Aorta (tissue), 5 donors: Measurements from ENCODE around the gene PLIN5. TPM values are rescaled to one million over a fixed set of nuclear protein-coding genes. Genes with fewer than 3 reads are reported as not detected.

Experiments used
- ATAC-seq: fragments of 200-7000 bp; cut with Tn5 transposase; one replicate; pipeline ENCODE4 v1.9.1; 2022; ENCODE audit warnings: moderate library complexity; ENCODE audit not compliant: low FRiP score
- DNase-seq, 2 donors: peaks; one replicate each; pipeline ENCODE4 v3.0.0-alpha.2; 2020
- H3K27ac ChIP-seq, 2 donors: one replicate each; pipeline ENCODE4 v1.5.1; 2013; ENCODE audit warnings: low read length in 2 of 2, mild to moderate bottlenecking in 2 of 2, moderate library complexity in 2 of 2, control low read depth in 1 of 2, inconsistent platforms in 1 of 2, low read depth in 1 of 2
- H3K27me3 ChIP-seq, 2 donors: one replicate each; pipeline ENCODE4 v1.6.1; 2013; ENCODE audit warnings: control low read depth in 1 of 2, low read length in 1 of 2, mild to moderate bottlenecking in 1 of 2, moderate library complexity in 1 of 2; ENCODE audit not compliant: insufficient read depth in 2 of 2, control insufficient read depth in 1 of 2
- H3K36me3 ChIP-seq, 2 donors: one replicate each; pipeline ENCODE4 v1.6.1; 2013; ENCODE audit warnings: control low read depth in 1 of 2, low read length in 1 of 2, mild to moderate bottlenecking in 1 of 2; ENCODE audit not compliant: insufficient read depth in 2 of 2, control insufficient read depth in 1 of 2
- H3K4me1 ChIP-seq, 2 donors: one replicate each; pipeline ENCODE4 v1.6.1; 2013; ENCODE audit warnings: low read length in 2 of 2, control low read depth in 1 of 2, mild to moderate bottlenecking in 1 of 2, moderate library complexity in 1 of 2; ENCODE audit not compliant: insufficient read depth in 2 of 2, control insufficient read depth in 1 of 2
- H3K4me3 ChIP-seq, 2 donors: one replicate each; pipeline ENCODE4 v1.5.1; 2013; ENCODE audit warnings: low read length in 2 of 2, control low read depth in 1 of 2, mild to moderate bottlenecking in 1 of 2
- H3K9me3 ChIP-seq: one replicate; pipeline ENCODE4 v1.6.1; 2013; ENCODE audit warnings: mild to moderate bottlenecking, low read length; ENCODE audit not compliant: control insufficient read depth
- WGBS, 2 donors: extraction: QIAGEN DNeasy Blood & Tissue Kit; methylation state at CpG; one replicate each; pipeline ENCODE4 v1.1.7; 2013; 5-methylcytosine and 5-hydroxymethylcytosine counted together
- intact Hi-C, 2 donors: fragments of 100-400 bp; cut with DNase I; formaldehyde crosslinking; loops; one replicate each; pipeline versions ENCODE4 v1.14.2 to v1.15.0; 2022
- polyA plus RNA-seq, 2 donors: library from polyadenylated mRNA; stranded (reverse); fragments of 200-250 nt; gene quantifications; one replicate each; pipeline ENCODE4 v1.2.3, GENCODE V29; 2013
- total RNA-seq, 2 donors: library from RNA; stranded (reverse); fragmentation: NEBNext Ultra II Directional; extraction: Animal tissue kit (Norgen Biotek cat#: 25700); gene quantifications; one replicate each; pipeline ENCODE4 v1.2.1, GENCODE V29; 2021
- donor health status: healthy with polysubstance abuse.
- donor health status: Bipolar disorder and iron deficiency.
- donor health status: DM: no; HTN: no; CAD: no.
- donor health status: DM: no; HTN: no; CAD: no.
- donor health status: DM: yes; HTN: yes; CAD: no.

The PLIN5 gene
- total and polyA plus RNA-seq, 4 donors, result 0.38 to 3.8 (median 2.2) TPM

DNA sequence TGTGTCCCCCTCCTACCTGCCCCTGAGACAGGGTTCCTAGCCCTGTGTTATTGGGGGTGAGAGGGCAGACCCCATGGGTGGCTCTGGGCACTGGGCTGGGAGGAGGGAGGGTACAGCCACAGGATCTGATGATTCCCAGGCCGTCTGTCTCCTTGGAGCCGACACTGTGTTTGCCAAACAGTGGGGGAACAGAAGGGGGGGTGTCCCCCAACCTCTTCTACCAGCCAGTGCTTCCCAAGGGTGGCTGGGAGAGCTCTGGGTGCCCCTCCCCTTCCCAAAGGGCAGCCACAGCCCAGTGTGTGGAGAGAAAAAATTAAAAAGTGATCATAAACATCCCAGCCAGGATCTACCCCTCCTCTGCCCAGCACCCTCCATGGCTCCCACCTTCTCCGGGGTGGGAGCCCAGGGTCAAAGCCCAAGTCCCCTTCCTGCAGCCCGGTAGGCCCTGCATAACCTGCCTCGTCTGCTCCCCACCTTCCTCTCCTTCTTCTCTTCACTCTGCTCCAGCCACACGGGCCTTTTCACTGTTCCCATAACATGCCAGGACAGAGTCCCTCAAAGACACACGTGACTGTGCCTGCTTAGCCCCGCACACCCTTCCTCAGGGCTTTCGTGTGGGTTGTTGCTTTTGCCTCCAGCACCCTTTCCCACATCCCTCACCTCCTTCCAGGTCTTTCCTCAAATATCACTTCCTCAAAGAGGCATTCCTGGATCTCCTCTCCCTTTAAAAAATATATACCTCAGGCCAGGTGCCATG, 15.3 kb downstream of the PLIN5 start:
- DNase-seq, result no peak
- WGBS, 2 donors, result 35 to 47% methylated on average over 9 of the region's 9 CpGs
- intact Hi-C loops, result loop anchor here (5.0 to 10.0 kb wide), 2 partner anchors 252 to 255 kb away; no protein-coding TSS in a partner anchor
- ATAC-seq, result peak; percentile 19
- H3K4me3 ChIP-seq, result no peak overlapping the region
- no peaks in the 10 kb centered on the region for H3K9me3 ChIP-seq
- no peaks in the 10 kb centered on the region for H3K4me1 ChIP-seq
- H3K36me3 ChIP-seq, result no peaks in the 10 kb centered on the region
- H3K27me3 ChIP-seq, result no peaks in the 10 kb centered on the region
- H3K27ac ChIP-seq, result no peak overlapping the region

DNA sequence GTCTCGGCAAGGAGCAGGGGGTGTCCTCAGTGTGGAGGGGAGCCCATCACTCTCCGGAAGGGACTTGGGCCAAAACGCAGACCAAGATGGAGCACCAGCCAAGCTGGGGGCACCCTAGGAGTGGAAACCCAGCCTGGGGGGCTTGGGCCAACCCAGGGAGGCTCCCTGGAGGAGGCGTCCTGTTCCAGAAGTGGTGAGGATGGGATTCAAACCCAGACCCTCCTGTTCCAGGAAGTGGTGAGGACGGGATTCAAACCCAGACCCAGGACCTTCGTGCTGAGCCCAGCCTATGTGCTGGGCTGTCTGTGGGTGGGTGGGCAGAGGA, 15.9 kb downstream of the PLIN5 start:
- no peak for DNase-seq
- no peaks in the 10 kb centered on the region for H3K4me1 ChIP-seq
- H3K9me3 ChIP-seq, result no peaks in the 10 kb centered on the region
- H3K36me3 ChIP-seq, result no peaks in the 10 kb centered on the region
- H3K27me3 ChIP-seq, result no peaks in the 10 kb centered on the region
- no peak for ATAC-seq
- H3K4me3 ChIP-seq, result no peak overlapping the region
- WGBS, 2 donors, result 87 to 98% methylated on average over 5 to 6 of the region's 6 CpGs
- intact Hi-C loops, result no loop called here
- no peak overlapping the region for H3K27ac ChIP-seq

DNA sequence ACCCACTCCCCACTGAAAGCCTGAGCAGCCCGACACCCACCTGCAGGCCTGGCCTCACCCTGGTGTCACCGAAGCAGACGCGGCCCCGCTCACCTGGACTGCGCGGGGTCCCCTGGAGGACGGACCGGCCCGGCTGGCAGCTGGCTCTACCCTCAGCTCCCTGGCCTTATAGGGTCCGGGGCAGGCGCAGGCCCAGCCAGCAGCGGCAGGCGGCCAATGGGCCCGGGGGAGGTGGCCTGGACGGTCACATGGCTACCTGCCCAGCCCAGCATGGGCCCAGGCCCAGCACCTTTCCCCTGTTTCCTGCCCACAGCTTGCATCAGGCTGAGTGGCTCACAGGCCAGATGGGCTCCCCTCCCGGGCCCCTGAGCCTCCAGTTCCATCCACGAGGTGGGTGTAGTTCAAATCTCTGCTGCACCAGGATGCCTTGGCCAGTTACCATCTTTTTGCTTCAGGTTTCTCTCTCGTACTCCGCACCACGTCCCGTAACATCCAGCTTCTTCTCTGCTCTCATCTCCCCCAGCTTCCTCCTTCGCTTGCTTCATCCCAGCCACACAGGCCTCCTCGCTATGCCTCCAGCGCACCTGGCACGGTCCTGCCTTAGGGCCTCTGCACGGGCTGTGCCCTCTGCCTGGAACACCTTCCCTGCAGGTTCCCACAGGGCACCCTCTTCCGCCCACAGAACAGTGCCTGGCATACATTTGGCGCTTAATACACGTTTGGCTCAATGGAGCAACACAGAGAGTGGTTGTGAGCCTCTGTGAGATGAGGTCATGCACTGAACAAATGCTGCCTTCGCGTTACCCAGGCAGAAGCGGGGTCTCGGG, 16.5 kb downstream of the PLIN5 start, which contains the start of gene PLIN4:
Gene PLIN4, minus strand, starts transcription at position 142 of the 827 bp plus-strand sequence. CDS start 214 bp downstream, outside the sequence.
- no peak within 1 kb of the TSS for H3K4me3 ChIP-seq
- 37 to 38% methylated on average over 34 of the region's 34 CpGs for WGBS, 2 donors
- H3K27ac ChIP-seq, result no peak within 1 kb of the TSS

DNA sequence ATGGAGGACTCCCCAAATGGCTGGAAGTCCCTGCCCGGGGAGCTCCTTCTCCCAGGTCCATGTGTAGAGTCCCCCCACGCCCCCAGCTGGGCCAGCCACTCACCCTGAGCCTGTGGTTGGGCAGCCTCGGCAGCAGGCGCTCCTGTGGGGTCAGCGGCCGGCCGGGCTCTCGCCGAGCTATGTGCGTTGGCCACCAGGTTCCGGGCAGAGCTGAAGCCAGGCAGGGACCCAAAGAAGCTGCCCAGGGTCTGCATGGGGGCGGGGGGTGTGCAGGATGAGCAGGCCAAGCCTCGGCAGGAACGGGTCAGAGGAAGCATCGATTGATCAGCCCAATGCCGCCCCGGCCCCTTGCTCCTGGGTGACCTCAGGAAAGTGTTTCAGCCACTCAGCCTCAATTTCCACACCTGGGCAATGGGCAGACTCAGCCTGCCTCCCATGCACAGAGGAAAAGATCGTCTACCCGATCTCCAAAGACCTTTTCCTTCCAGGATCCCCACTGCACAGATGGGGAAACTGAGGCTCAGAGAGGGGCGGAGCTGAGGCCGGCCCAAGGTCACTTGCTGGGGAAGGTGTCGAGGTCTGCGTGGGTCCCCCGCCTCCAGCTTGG, 17.5 kb downstream of the PLIN5 start:
- no peaks in the 10 kb centered on the region for H3K9me3 ChIP-seq
- H3K27me3 ChIP-seq, result no peaks in the 10 kb centered on the region
- ATAC-seq (no peak), DNase-seq (no peak)
- no peak overlapping the region for H3K27ac ChIP-seq
- intact Hi-C loops, result no loop called here
- no peak overlapping the region for H3K4me3 ChIP-seq
- no peaks in the 10 kb centered on the region for H3K4me1 ChIP-seq
- H3K36me3 ChIP-seq, result no peaks in the 10 kb centered on the region
- 82 to 85% methylated on average over 23 to 24 of the region's 24 CpGs for WGBS, 2 donors

More for the DNA sequence above, 16.5 kb downstream of the PLIN5 start, which contains the start of gene PLIN4:
- intact Hi-C loops, result no loop called here
- H3K4me1 ChIP-seq, result no peaks in the 10 kb centered on the region
- H3K9me3 ChIP-seq, result no peaks in the 10 kb centered on the region
- H3K36me3 ChIP-seq, result no peaks in the 10 kb centered on the region
- peak in 1 of 2 donors; percentile 86 for DNase-seq
- no peaks in the 10 kb centered on the region for H3K27me3 ChIP-seq
- peak; percentile 78 for ATAC-seq

DNA sequence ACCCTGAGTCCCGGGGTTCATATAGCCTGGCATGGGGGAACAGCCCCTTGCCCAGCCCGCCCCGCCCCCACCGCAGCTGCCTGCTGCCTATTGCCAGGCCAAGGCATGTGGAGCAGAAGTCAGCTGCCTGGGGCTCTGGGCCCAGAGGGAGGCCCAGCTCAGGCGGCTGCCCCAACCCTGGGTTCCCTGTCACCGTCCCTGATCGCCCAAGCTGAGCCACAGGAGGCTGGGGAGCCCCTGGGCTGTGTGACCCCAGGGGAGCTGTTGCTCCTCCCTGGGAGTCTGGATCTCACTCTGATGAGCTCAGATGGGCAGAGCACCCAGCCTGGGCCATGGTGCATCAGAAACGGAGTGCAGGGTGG, 18.1 kb downstream of the PLIN5 start:
- WGBS, 2 donors, result 37 to 46% methylated on average over 8 of the region's 8 CpGs
- Histone ChIP-seq H3K9me3 (no peaks in the 10 kb centered on the region), H3K27ac (no peak overlapping the region), H3K4me3 (no peak overlapping the region), H3K27me3 (no peaks in the 10 kb centered on the region), H3K36me3 (no peaks in the 10 kb centered on the region), H3K4me1 (no peaks in the 10 kb centered on the region)
- no peak for DNase-seq
- no peak for ATAC-seq
- intact Hi-C loops, result no loop called here

DNA sequence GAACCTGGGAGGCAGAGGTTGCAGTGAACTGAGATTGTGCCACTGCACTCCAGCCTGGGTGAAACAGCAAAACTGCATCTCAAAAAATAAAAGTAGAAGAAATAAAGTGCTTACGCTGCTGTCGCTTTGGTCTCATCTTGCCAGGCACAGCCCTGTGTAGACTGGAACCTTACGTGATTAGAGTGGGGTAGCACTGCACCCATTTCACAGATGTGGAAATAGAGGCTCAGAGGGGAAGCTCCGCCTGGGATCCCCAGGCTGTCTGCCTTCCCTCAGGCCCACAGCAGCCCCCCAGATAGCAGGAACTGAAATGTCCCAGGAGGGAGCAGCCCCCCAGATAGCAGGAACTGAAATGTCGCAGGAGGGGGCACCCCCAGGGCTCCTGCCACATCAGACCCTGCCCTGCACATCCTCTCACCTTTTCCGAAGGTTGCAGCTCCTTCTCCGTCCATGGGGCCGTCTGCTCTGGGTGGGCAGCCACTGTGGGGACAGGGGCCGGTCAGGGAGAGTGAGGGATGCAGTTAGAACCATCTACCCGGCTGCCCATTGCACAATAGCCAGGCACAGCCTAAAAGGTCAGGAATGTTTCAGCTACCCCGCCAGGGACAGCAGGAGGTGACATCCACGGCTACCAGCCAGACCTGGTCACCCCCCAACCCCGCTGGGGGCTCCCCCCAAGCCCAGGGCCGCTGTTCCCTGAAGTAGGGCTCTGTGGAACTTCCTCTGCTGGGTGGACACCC, 18.7 kb downstream of the PLIN5 start:
- WGBS, 2 donors, result 72 to 76% methylated on average over 14 of the region's 14 CpGs
- Histone ChIP-seq H3K9me3 (no peaks in the 10 kb centered on the region), H3K4me1 (no peaks in the 10 kb centered on the region), H3K36me3 (no peaks in the 10 kb centered on the region), H3K27ac (no peak overlapping the region), H3K27me3 (no peaks in the 10 kb centered on the region), H3K4me3 (no peak overlapping the region)
- DNase-seq, result no peak
- no peak for ATAC-seq
- intact Hi-C loops, result no loop called here

DNA sequence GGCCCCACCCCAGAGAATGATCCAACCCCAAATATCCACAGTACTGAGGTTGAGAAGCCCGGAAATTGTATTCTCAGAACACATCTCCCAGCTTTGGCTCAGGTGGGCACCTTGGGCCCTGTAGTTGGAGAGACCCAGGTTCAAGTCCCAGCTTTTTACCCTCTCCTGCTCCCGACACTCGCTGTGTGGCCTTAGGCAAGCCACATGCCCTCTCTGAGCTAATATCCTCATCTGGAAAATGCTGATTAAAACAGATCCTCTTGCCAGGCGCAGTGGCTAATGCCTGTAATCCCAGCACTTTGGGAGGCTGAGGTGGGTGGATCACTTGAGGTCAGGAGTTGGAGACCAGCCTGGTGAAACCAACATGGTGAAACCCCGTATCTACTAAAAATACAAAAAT, 19.3 kb downstream of the PLIN5 start:
- H3K4me3 ChIP-seq, result no peak overlapping the region
- H3K27ac ChIP-seq, result no peak overlapping the region
- DNase-seq, result no peak
- H3K4me1 ChIP-seq, result no peaks in the 10 kb centered on the region
- no peak for ATAC-seq
- no peaks in the 10 kb centered on the region for H3K36me3 ChIP-seq
- 88% methylated on average over 5 of the region's 5 CpGs for WGBS, 2 donors
- H3K27me3 ChIP-seq, result no peaks in the 10 kb centered on the region
- no peaks in the 10 kb centered on the region for H3K9me3 ChIP-seq
- intact Hi-C loops, result no loop called here

DNA sequence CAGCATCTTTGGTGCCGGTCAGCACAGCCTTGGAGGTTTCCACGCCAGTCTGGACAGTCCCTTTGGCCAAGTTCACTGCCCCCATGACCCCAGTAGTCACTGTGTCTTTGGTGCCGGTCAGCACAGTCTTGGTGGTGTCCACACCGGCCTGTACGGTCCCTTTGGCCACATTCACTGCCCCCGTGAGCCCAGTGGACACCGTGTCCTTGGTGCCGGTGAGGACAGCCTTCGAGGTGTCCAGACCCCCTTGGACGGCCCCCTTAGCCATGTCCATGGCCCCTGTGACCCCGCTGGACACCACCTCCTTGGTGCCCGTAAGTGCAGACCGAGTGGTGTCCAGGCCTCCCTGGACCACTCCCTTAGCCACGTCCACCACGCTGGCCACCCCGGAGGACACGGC, 21.8 kb downstream of the PLIN5 start:
- H3K27ac ChIP-seq, result no peak overlapping the region
- H3K36me3 ChIP-seq, result no peaks in the 10 kb centered on the region
- DNase-seq (no peak), ATAC-seq (no peak)
- H3K9me3 ChIP-seq, result no peaks in the 10 kb centered on the region
- H3K27me3 ChIP-seq, result no peaks in the 10 kb centered on the region
- no peaks in the 10 kb centered on the region for H3K4me1 ChIP-seq
- no peak overlapping the region for H3K4me3 ChIP-seq
- 89 to 91% methylated on average over 17 of the region's 17 CpGs for WGBS, 2 donors
- intact Hi-C loops, result no loop called here
